ENCODE data around the gene USH2A.

Gene USH2A

GRCh38 chr1:216111842-216112241 lies 311.4 kb downstream of the USH2A start:
- TF ChIP-seq CTCF (IDR thresholded peaks at IDR 0.05; ENCODE audit: extremely low read depth, insufficient read depth, missing control alignments): no peak
- in situ Hi-C loops (cut with MboI; ENCODE audit: low pct_unique_long_range_greater_than_20kb, low sequenced_read_pairs, unreplicated experiment): no loop called here
- no peak for DNase-seq (ENCODE audit: low spot score)

DNA sequence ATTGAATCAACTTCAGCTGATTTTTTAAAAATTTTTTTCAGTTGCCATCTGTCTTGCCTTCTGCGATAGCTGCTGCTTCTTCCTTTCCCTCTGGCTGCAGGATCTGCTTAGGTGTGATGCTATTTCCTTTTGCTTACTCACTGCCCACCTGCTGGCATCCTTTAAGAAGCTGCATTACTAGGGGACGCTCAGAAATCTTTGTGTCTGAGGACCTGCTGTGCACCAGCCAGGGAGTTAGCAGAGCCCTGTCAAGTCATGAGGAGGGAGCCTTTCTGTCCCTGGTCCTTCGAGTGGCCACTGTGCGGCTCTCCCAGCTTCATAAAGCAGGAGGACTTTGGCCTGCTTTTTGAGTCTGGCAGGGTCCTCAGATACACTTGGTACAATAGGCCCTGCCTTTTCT lies 327.8 kb downstream of the USH2A start:
- in situ Hi-C loops (cut with MboI; ENCODE audit: low pct_unique_long_range_greater_than_20kb, low sequenced_read_pairs, unreplicated experiment): no loop called here
- no peak for DNase-seq (ENCODE audit: low spot score)
- no peak for TF ChIP-seq CTCF (IDR thresholded peaks at IDR 0.05; ENCODE audit: extremely low read depth, insufficient read depth, missing control alignments)

- in situ Hi-C loops (cut with MboI; ENCODE audit: low pct_unique_long_range_greater_than_20kb, low sequenced_read_pairs, unreplicated experiment): no loop called here
- no peak for TF ChIP-seq CTCF (IDR thresholded peaks at IDR 0.05; ENCODE audit: extremely low read depth, insufficient read depth, missing control alignments)
- DNase-seq (ENCODE audit: low spot score): no peak
Observed at GRCh38 chr1:216090556-216090955, 332.7 kb downstream of the USH2A start.

DNA sequence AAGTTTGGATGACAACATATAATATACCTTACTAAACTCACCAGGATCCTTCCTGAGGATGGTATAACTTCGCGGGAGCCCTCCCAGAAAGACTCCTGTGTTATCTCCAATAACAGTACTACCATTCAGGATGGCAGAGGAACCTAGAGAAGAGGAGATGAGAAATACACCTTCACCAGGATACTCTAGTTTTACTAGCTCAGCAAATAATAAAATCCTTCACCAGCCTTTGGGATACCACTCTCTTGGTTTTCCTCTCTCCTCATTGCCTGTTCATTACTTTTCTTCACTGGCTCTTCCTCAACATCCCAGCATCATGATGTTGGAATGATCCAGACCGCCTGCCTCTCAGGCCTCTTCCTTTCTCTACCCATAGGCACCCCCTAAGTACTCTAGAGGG lies 336.6 kb downstream of the USH2A start:
- no peak for DNase-seq (ENCODE audit: low spot score)
- in situ Hi-C loops (cut with MboI; ENCODE audit: low pct_unique_long_range_greater_than_20kb, low sequenced_read_pairs, unreplicated experiment): no loop called here
- no peak for TF ChIP-seq CTCF (IDR thresholded peaks at IDR 0.05; ENCODE audit: extremely low read depth, insufficient read depth, missing control alignments)

DNA sequence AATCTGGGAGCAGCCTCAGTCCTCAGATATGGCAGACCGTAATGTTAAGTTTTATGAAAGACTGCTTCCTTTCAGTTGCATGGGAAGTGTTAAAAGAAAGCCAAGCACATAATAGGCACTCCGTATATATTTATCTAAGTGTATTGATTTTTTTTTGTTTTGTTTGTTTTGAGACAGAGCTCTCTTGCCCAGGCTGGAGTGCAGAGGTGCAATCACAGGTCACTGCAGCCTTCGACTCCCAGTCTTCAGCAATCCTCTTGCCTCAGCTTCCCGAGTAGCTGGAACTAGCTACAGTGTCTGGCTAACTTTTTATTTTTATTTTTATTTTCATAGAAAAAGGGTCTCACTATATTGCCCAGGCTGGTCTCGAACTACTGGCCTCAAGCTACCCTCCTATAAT lies 341.8 kb downstream of the USH2A start:
- TF ChIP-seq CTCF (IDR thresholded peaks at IDR 0.05; ENCODE audit: extremely low read depth, insufficient read depth, missing control alignments): no peak
- in situ Hi-C loops (cut with MboI; ENCODE audit: low pct_unique_long_range_greater_than_20kb, low sequenced_read_pairs, unreplicated experiment): no loop called here
- DNase-seq (ENCODE audit: low spot score): no peak

DNA sequence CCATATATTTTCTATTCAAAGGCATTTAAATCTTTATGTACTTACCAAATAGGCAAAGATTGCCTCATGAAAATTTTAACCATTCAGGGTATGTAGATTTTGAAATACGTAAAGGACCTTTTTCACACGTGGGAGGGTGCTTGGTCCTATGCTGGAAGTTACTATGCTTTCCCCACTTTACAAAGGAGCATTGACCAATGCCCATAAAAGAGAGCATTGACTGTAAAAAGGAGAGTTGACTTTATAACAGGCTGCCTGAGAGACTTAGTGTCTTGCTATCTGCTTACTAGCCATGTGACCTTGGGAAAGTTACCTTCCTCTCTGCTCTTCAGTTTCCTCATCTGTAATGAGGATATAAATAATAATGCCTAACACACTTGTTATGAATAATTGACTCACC lies 346.5 kb downstream of the USH2A start:
- DNase-seq (ENCODE audit: low spot score): no peak
- in situ Hi-C loops (cut with MboI; ENCODE audit: low pct_unique_long_range_greater_than_20kb, low sequenced_read_pairs, unreplicated experiment): no loop called here
- TF ChIP-seq CTCF (IDR thresholded peaks at IDR 0.05; ENCODE audit: extremely low read depth, insufficient read depth, missing control alignments): no peak

GRCh38 chr1:216075339-216075738 lies 347.9 kb downstream of the USH2A start:
- in situ Hi-C loops (cut with MboI; ENCODE audit: low pct_unique_long_range_greater_than_20kb, low sequenced_read_pairs, unreplicated experiment): no loop called here
- DNase-seq (ENCODE audit: low spot score): no peak
- no peak for TF ChIP-seq CTCF (IDR thresholded peaks at IDR 0.05; ENCODE audit: extremely low read depth, insufficient read depth, missing control alignments)
